Body of pancreas (tissue), 4 donors: ENCODE measurements around the gene SREBF2. TPM values are rescaled to one million over a fixed set of nuclear protein-coding genes. Genes with fewer than 3 reads are reported as not detected.

Source experiments
- ATAC-seq: fragments of 150-250 bp; one replicate; pipeline ENCODE4 v1.9.1; 2016
- DNase-seq, 4 donors: peaks; one replicate each; pipeline ENCODE4 v3.0.0-alpha.2; 2019
- H3K27ac ChIP-seq, 4 donors: fragments of 200-600 bp; sonication (generic); 1 replicate in 3 of 4; 2 replicates in 1 of 4; pipeline versions ENCODE4 v1.5.1 to v1.6.1; 2016 to 2019; ENCODE audit warnings: mild to moderate bottlenecking in 1 of 4, mixed read lengths in 1 of 4, moderate library complexity in 1 of 4
- H3K27me3 ChIP-seq, 2 donors: fragments of 200-600 bp; sonication (generic); one replicate each; pipeline ENCODE4 v1.6.0; 2016; ENCODE audit warnings: mild to moderate bottlenecking in 1 of 2
- H3K36me3 ChIP-seq, 2 donors: fragments of 200-600 bp; sonication (generic); replicated peaks in 1 of 2; 2 replicates each; pipeline ENCODE4 v1.5.1; 2016; ENCODE audit warnings: low read depth in 2 of 2; ENCODE audit not compliant: insufficient read depth in 1 of 2
- H3K4me1 ChIP-seq: fragments of 200-600 bp; sonication (generic); one replicate; pipeline ENCODE4 v1.6.0; 2016
- H3K4me3 ChIP-seq, 2 donors: fragments of 200-600 bp; sonication (generic); 1 replicate in 1 of 2; 2 replicates in 1 of 2; pipeline ENCODE4 v1.5.1; 2016 to 2019
- H3K9me3 ChIP-seq, 3 donors: fragments of 200-600 bp; sonication (generic); 1 replicate in 2 of 3; 2 replicates in 1 of 3; pipeline ENCODE4 v1.5.1; 2016
- POLR2A ChIP-seq, 3 donors: fragments of 450-650 bp; IDR thresholded peaks; one replicate each; pipeline ENCODE4 v1.6.1; 2016; ENCODE audit warnings: antibody characterized with exemption in 3 of 3, mild to moderate bottlenecking in 2 of 3
- WGBS, 2 donors: methylation state at CpG; one replicate each; pipeline ENCODE4 v1.1.5; 2017; 5-methylcytosine and 5-hydroxymethylcytosine counted together
- intact Hi-C: fragments of 100-400 bp; cut with DNase I; formaldehyde crosslinking; loops from one replicate; pipeline ENCODE4 v1.15.1; 2023
- total RNA-seq, 2 donors: library from RNA; depleted of rRNA; stranded (reverse); fragments of >200 nt; gene quantifications; one replicate each; pipeline ENCODE4 v1.1.0, GENCODE V29; 2016
- TF ChIP-seq, protein P1 (sequence below), 7 experiments: fragments of 450-650 bp in 4 of 7; fragments of 200-600 bp in 3 of 7; sonication (generic) in 3 of 7; IDR thresholded peaks; one replicate each; pipeline ENCODE4 v1.5.1; 2016 to 2019; ENCODE audit warnings: antibody characterized with exemption in 7 of 7

SREBF2 gene
- total RNA-seq, 2 donors from 2014 or later = 40.2 to 68.6 TPM

DNA sequence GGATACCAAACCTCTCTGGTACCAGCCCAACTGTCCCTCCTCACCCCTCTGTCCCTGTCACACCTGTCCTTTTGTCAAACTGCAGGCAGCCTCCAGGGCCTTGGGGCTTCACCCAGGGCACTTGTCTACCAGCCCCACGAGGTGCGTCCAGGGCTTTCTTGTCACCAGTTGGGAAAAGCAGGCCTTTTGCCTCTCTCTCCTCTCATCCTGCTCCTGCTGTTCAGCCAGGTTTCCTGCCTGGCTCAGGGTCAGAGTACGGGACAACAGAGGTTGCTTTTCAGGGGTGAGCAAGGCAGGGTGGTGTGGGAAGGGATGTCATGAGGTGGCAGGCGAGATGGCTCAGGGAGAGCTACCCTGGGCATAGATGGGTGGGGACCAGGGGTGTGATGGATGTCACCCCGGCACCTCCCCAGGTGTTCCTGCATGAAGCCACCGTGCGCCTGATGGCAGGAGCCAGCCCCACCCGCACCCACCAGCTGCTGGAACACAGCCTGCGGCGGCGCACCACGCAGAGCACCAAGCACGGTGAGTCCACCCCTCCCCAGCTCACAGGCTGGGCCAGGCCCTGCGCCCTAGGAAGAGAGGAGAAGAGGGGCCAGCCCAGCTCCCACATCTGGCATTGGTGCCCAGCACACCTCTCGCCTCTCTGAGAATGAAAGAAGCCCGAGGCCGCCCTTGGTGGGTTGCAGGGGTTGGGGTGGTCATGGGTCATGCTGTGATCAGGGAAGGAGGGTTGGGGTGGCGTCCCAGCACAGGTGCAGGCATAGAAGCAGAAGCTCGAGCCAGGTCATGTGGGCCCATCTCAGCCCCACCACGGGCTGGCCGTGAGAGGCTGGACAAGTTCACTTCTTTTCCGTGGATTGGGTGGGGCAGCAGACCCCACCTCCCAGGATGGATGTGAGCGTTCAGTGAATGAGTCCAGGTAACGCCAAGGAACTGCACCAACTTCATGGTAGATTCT, 71.8 kb downstream of the SREBF2 start:
- no peak overlapping the region for H3K4me3 ChIP-seq
- intact Hi-C loops = no loop called here
- WGBS, 2 donors = 92 to 96% methylated on average over 8 to 21 of the region's 24 CpGs
- TF ChIP-seq, protein P1, sequence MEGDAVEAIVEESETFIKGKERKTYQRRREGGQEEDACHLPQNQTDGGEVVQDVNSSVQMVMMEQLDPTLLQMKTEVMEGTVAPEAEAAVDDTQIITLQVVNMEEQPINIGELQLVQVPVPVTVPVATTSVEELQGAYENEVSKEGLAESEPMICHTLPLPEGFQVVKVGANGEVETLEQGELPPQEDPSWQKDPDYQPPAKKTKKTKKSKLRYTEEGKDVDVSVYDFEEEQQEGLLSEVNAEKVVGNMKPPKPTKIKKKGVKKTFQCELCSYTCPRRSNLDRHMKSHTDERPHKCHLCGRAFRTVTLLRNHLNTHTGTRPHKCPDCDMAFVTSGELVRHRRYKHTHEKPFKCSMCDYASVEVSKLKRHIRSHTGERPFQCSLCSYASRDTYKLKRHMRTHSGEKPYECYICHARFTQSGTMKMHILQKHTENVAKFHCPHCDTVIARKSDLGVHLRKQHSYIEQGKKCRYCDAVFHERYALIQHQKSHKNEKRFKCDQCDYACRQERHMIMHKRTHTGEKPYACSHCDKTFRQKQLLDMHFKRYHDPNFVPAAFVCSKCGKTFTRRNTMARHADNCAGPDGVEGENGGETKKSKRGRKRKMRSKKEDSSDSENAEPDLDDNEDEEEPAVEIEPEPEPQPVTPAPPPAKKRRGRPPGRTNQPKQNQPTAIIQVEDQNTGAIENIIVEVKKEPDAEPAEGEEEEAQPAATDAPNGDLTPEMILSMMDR (IDR thresholded peaks at IDR 0.05) = no peak
- TF ChIP-seq POLR2A (IDR thresholded peaks at IDR 0.05) = no peak
- no peak for ATAC-seq
- H3K27me3 ChIP-seq = no peaks in the 10 kb centered on the region
- no peak for DNase-seq
- peaks cover 11% of the 10 kb centered on the region for H3K4me1 ChIP-seq
- no peaks in the 10 kb centered on the region for H3K9me3 ChIP-seq
- no peak overlapping the region for H3K27ac ChIP-seq
- H3K36me3 ChIP-seq = peaks cover 13 to 22% of the 10 kb centered on the region in 2 donors

DNA sequence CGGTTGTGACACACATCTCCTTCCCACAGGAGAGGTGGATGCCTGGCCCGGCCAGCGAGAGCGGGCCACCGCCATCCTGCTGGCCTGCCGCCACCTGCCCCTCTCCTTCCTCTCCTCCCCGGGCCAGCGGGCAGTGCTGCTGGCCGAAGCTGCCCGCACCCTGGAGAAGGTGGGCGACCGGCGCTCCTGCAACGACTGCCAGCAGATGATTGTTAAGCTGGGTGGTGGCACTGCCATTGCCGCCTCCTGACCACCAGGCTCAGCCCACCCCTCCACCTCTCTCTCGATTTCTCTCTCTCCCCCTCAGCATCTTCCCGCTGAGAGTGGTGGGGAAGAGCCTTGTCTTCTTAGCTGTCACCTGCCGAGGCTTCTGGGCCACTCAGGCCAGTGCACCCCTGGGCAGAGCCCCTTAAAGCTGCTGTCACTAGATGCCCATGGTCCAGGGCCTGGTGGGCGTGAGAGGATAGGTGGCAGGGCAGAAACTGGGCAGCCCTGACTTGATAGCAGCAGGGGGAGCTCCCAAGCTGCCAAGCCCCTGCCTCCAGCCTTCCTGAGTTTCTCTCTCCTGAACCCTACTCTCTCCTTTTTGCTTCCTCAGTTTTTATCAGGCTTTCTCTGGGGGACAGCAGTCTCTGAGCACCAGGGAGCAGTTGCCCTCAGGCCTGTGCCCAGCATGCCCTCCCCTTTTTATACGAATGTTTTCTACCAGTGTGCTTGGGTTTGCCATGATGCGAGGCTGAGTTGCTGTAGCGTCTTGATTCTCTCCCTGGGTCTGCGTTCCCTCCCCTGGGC, 72.7 kb downstream of the SREBF2 start:
- peaks cover 0 to under 1% of the 10 kb centered on the region in 2 donors for H3K27me3 ChIP-seq
- ATAC-seq (no peak), DNase-seq (no peak)
- no peaks in the 10 kb centered on the region for H3K9me3 ChIP-seq
- intact Hi-C loops = no loop called here
- WGBS, 2 donors = 87 to 93% methylated on average over 17 to 20 of the region's 23 CpGs
- H3K4me1 ChIP-seq = peaks cover 19% of the 10 kb centered on the region
- no peak overlapping the region for H3K27ac ChIP-seq
- no peak overlapping the region for H3K4me3 ChIP-seq
- TF ChIP-seq, protein P1 (IDR thresholded peaks at IDR 0.05) = no peak
- no peak for TF ChIP-seq POLR2A (IDR thresholded peaks at IDR 0.05)
- peaks cover 13 to 15% of the 10 kb centered on the region in 2 donors for H3K36me3 ChIP-seq

DNA sequence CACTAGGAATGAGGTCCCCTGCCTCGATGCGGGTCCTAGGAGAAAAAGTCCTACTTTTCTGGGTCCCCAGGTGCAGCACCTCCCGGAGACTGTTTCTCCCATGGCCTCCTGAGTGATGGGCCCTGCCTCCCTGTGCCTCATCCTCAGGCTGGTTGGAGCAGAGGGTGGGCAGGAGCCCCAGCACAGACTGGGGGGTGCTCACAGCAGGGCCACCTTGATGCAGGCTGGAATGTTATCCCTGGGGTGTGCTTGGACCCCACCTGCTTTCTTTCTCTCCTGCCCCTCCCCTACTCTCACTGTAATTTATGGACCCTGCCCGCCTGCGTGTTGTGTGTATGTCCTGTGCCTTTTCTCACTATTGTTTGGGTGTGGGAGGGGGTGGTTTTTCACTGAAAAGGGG, 73.9 kb downstream of the SREBF2 start:
- 86 to 92% methylated on average over 5 of the region's 5 CpGs for WGBS, 2 donors
- ATAC-seq = no peak
- Histone ChIP-seq H3K27ac (no peak overlapping the region), H3K4me1 (peaks cover 29% of the 10 kb centered on the region), H3K4me3 (no peak overlapping the region), H3K36me3 (peaks cover 13% of the 10 kb centered on the region in 2 donors), H3K9me3 (no peaks in the 10 kb centered on the region), H3K27me3 (peaks cover 0 to 11% of the 10 kb centered on the region in 2 donors)
- intact Hi-C loops = no loop called here
- TF ChIP-seq POLR2A (IDR thresholded peaks at IDR 0.05) = no peak
- TF ChIP-seq, protein P1 (IDR thresholded peaks at IDR 0.05) = no peak
- no peak for DNase-seq

DNA sequence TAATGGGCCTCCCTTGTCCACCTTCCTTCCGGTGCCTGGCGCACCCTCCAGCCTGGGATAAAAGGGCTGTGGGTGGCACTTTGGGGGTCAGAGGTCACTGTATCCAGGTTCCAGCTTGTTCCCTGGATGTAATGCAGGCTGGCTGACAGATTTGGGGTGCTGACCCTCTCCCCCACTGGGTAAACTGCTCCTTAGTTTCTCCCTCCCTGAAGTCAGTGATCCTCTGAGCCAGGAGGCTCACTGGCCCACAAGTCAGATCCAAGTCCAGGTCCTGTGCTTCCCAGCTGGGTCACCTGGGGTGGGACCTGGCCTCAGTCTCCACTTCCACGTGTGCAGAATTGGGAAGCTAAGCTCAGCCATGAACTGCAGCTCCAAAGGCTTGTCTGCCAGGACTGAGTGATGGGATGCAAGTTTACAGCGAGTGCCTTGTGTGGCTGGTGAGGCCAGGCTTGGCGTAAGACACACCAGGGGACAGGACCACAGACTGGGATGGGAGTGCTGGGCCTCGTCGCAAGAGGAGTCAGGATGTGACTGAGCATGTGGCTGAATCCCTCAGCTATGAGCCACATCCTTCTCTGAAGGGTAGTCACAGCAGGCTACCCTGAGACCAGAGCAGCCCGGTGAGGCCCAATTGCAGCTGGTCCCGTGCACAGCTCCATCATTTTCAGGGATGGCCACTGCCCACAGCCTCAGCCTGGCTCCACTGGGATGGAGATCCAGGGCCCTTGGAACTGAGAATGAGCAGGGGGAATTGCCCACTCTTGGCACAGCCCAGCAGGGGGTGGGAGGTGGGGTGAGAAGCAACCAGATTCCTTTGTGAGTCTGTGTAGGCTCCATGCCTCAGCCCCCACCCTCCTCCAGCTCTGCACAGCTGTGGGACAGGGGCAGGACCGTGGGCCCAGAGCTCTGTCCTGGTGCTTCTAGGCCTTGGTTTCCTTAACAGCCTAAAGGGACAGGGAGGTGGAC, 74.8 kb downstream of the SREBF2 start:
- peaks cover 29% of the 10 kb centered on the region for H3K4me1 ChIP-seq
- WGBS, 2 donors = 78 to 90% methylated on average over 4 to 9 of the region's 10 CpGs
- DNase-seq = no peak

More for the DNA sequence above, 74.8 kb downstream of the SREBF2 start:
- intact Hi-C loops = no loop called here
- ATAC-seq = no peak
- Histone ChIP-seq H3K27me3 (peaks cover 0 to 20% of the 10 kb centered on the region in 2 donors), H3K4me3 (no peak overlapping the region), H3K36me3 (peaks cover 8 to 13% of the 10 kb centered on the region in 2 donors), H3K9me3 (no peaks in the 10 kb centered on the region), H3K27ac (no peak overlapping the region)
- no peak for TF ChIP-seq POLR2A (IDR thresholded peaks at IDR 0.05)
- TF ChIP-seq, protein P1 (IDR thresholded peaks at IDR 0.05) = no peak
